Endothelial cell of umbilical vein (primary cell): ENCODE measurements around the gene CACNA2D3. TPM values are rescaled to one million over a fixed set of nuclear protein-coding genes. Genes with fewer than 3 reads are reported as not detected.

Experiments used
- BruUV-seq: library from RNA; stranded (reverse); fragments of 400-500 nt; replicated peaks from 2 replicates; lab custom pipeline; 2021; lab: Mats Ljungman, UMichigan
- CTCF ChIA-PET: fragments of 300-600, 350-600 bp; sonication (Branson Sonifier 250); formaldehyde crosslinking; loops from one replicate; lab custom pipeline; 2021; ENCODE audit warnings: antibody characterized with exemption, inconsistent platforms; lab: Charles Lee
- POLR2A ChIA-PET: fragments of 300-600, 350-600 bp; sonication (Branson Sonifier 250); formaldehyde crosslinking; loops from one replicate; lab custom pipeline; 2021; ENCODE audit warnings: antibody characterized with exemption, inconsistent platforms; lab: Charles Lee
- DNase-seq: peaks from one replicate; pipeline ENCODE4 v3.0.0-alpha.2; 2011; ENCODE audit warnings: low read depth, low spot score
- FAIRE-seq: peaks from 2 replicates; lab custom pipeline; 2011; peaks lifted over from hg19 to GRCh38; lab: Jason Lieb, UNC
- H2AFZ ChIP-seq: 2 replicates; pipeline ENCODE4 v1.6.0; 2012; ENCODE audit warnings: low read depth, low read length, control low read depth, inconsistent platforms
- H3K27ac ChIP-seq: 2 replicates; pipeline ENCODE4 v1.5.1; 2011; ENCODE audit warnings: low read depth, mild to moderate bottlenecking, control low read depth, low read length, moderate library complexity; ENCODE audit not compliant: insufficient read depth
- H3K27me3 ChIP-seq, 2 experiments: 2 replicates each; pipeline versions ENCODE4 v1.6.0 to v1.6.1; 2011; ENCODE audit warnings: low read length in 2 of 2, mixed read lengths in 1 of 2; ENCODE audit not compliant: control insufficient read depth in 2 of 2, insufficient read depth in 2 of 2
- H3K36me3 ChIP-seq, 2 experiments: 2 replicates in 1 of 2; 3 replicates in 1 of 2; pipeline ENCODE4 v1.5.1; 2011; ENCODE audit warnings: low read length in 2 of 2, mild to moderate bottlenecking in 1 of 2, moderate library complexity in 1 of 2; ENCODE audit not compliant: control insufficient read depth in 2 of 2, insufficient read depth in 2 of 2; ENCODE audit errors: extremely low read depth in 1 of 2
- H3K4me1 ChIP-seq: 3 replicates; pipeline ENCODE4 v1.5.1; 2011; ENCODE audit warnings: mild to moderate bottlenecking, low read length; ENCODE audit not compliant: control insufficient read depth, insufficient read depth; ENCODE audit errors: extremely low read depth
- H3K4me2 ChIP-seq: 2 replicates; pipeline ENCODE4 v1.6.1; 2011; ENCODE audit warnings: low read length, control low read depth, mixed read lengths; ENCODE audit not compliant: insufficient read depth
- H3K4me3 ChIP-seq, 3 experiments: fragments of 200-600 bp in 1 of 3; sonication (generic), shearing (Covaris generic) in 1 of 3; replicated peaks in 1 of 3; 2 replicates each; pipeline ENCODE4 v1.5.1; 2011 to 2016; ENCODE audit warnings: control low read depth in 3 of 3, low read length in 3 of 3, mild to moderate bottlenecking in 2 of 3, inconsistent platforms in 1 of 3, low read depth in 1 of 3, moderate library complexity in 1 of 3; ENCODE audit not compliant: insufficient read depth in 1 of 3
- H3K79me2 ChIP-seq: 2 replicates; pipeline ENCODE4 v1.6.0; 2012; ENCODE audit warnings: low read length, inconsistent platforms; ENCODE audit not compliant: control insufficient read depth, insufficient read depth
- H3K9ac ChIP-seq: replicated peaks from 2 replicates; pipeline ENCODE3; 2011; ENCODE audit warnings: low read length, control low read depth; ENCODE audit not compliant: insufficient read depth; ENCODE audit errors: extremely low read depth
- H3K9me1 ChIP-seq: replicated peaks from 3 replicates; pipeline ENCODE4 v1.6.0; 2011; ENCODE audit warnings: mild to moderate bottlenecking, low read length; ENCODE audit not compliant: control insufficient read depth, insufficient read depth; ENCODE audit errors: extremely low read depth
- H3K9me3 ChIP-seq: replicated peaks from 2 replicates; pipeline ENCODE4 v1.5.1; 2012; ENCODE audit warnings: low read length, inconsistent platforms; ENCODE audit not compliant: control insufficient read depth, insufficient read depth
- H4K20me1 ChIP-seq: replicated peaks from 2 replicates; pipeline ENCODE3; 2011; ENCODE audit warnings: mild to moderate bottlenecking, low read length; ENCODE audit not compliant: control insufficient read depth, insufficient read depth; ENCODE audit errors: extremely low read depth
- EZH2 ChIP-seq: IDR thresholded peaks from 2 replicates; pipeline ENCODE4 v1.6.1; 2012; ENCODE audit warnings: borderline replicate concordance, low read depth, mild to moderate bottlenecking, moderate library complexity, low read length, inconsistent platforms; ENCODE audit not compliant: severe bottlenecking
- FOS ChIP-seq: IDR thresholded peaks from 2 replicates; pipeline ENCODE4 v1.6.1; 2011; ENCODE audit warnings: mild to moderate bottlenecking, low read length, moderate library complexity, borderline replicate concordance; ENCODE audit not compliant: insufficient read depth
- GATA2 ChIP-seq: IDR thresholded peaks from 2 replicates; pipeline ENCODE4 v1.7.0; 2011; ENCODE audit warnings: low read depth, mild to moderate bottlenecking, moderate library complexity, mixed read lengths, low read length; ENCODE audit not compliant: insufficient read length, insufficient read depth
- JUN ChIP-seq: IDR thresholded peaks from 2 replicates; pipeline ENCODE4 v1.6.1; 2011; ENCODE audit warnings: borderline replicate concordance, low read depth; ENCODE audit not compliant: insufficient read length, insufficient read depth
- MYC ChIP-seq: IDR thresholded peaks from one replicate; pipeline ENCODE4 v1.6.1; 2011; ENCODE audit warnings: mild to moderate bottlenecking, low read depth, low read length
- POLR2A ChIP-seq: IDR thresholded peaks from 2 replicates; pipeline ENCODE4 v1.6.1; 2012; ENCODE audit warnings: low read depth, mild to moderate bottlenecking, control low read depth, low read length
- POLR2AphosphoS5 ChIP-seq: IDR thresholded peaks from 2 replicates; pipeline ENCODE4 v1.6.1; 2012; ENCODE audit warnings: low read depth, mild to moderate bottlenecking, control low read depth, low read length, moderate library complexity; ENCODE audit not compliant: insufficient read depth
- dilution Hi-C: fragments of 300-500 bp; cut with MboI; formaldehyde crosslinking; loops from one replicate; pipeline ENCODE4 v1.15.0; 2019; ENCODE audit warnings: low sequenced_read_pairs; ENCODE audit not compliant: extremely low pct_ligation_motif_present
- intact Hi-C: fragments of 100-400 bp; cut with micrococcal nuclease; formaldehyde crosslinking; loops from one replicate; pipeline ENCODE4 v1.10.0; 2022
- polyA plus RNA-seq, 4 experiments: library from polyadenylated mRNA; depleted of rRNA in 3 of 4; stranded (reverse) in 3 of 4; unstranded in 1 of 4; fragments of >200 nt; gene quantifications; 2 replicates each; pipeline versions ENCODE4 v1.2.1 to v1.2.3, GENCODE V29; 2011 to 2012; ENCODE audit warnings: missing spikeins in 1 of 4
- total RNA-seq: library from RNA; stranded (reverse); gene quantifications from 2 replicates; pipeline ENCODE4 v1.2.3, GENCODE V29; 2021
- TF ChIP-seq, protein P1 (sequence below): IDR thresholded peaks from 2 replicates; pipeline ENCODE4 v1.6.1; 2011; ENCODE audit not compliant: insufficient read depth, insufficient read length
- TF ChIP-seq, protein P2 (sequence below), 2 donors: IDR thresholded peaks; 1 replicate in 1 of 2; 2 replicates in 1 of 2; pipeline ENCODE4 v1.5.1; 2011; ENCODE audit warnings: low read length in 2 of 2, mild to moderate bottlenecking in 2 of 2, moderate library complexity in 2 of 2, control low read depth in 1 of 2, inconsistent platforms in 1 of 2, low read depth in 1 of 2; ENCODE audit not compliant: insufficient read depth in 1 of 2; ENCODE audit errors: extremely low read depth in 1 of 2

CACNA2D3 gene
- total and polyA plus RNA-seq, 2 donors (not counting 3 experiments of a cell fraction or from before 2014, with no cell fraction given), result not detected

DNA sequence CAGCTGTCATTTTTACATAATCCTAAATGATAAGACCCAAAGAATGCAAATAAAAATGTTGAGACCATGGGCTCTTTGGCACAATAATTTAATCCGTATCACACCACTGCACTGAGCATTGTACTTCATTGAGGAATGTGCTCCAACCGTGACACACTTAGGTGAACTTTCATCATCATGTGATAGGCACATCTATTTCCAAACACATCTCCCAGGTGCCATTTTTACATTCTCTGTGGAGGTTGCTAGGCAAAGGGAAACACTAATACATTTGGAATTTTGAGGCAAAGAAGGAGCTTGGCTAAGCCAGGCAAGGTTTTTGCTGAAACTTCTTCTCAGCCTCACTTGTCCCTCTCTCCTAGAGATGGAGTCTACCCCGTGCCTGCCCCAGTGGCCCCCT is 736.8 kb downstream of the CACNA2D3 start:
- Histone ChIP-seq H3K4me2 (no peak overlapping the region), H3K27ac (no peak overlapping the region), H3K9me1 (no peaks in the 10 kb centered on the region), H3K4me1 (no peaks in the 10 kb centered on the region), H3K9ac (no peak overlapping the region), H3K36me3 (no peaks in the 10 kb centered on the region), H2AFZ (no peak overlapping the region), H4K20me1 (no peaks in the 10 kb centered on the region), H3K4me3 (no peak overlapping the region), H3K79me2 (no peaks in the 10 kb centered on the region), H3K27me3 (no peaks in the 10 kb centered on the region), H3K9me3 (no peaks in the 10 kb centered on the region)
- CTCF ChIA-PET, result interaction anchor here (1.2 kb wide), 1 partner anchor 1392 kb away, joined by 4 read pairs; no protein-coding TSS in a partner anchor
- POLR2A ChIA-PET, result no interaction called here
- dilution Hi-C loops, result no loop called here
- FAIRE-seq, result no peak
- no peak for TF ChIP-seq MYC
- TF ChIP-seq POLR2AphosphoS5, result no peak
- TF ChIP-seq JUN, result no peak
- BruUV-seq, result no TSS peak
- intact Hi-C loops, result loop anchor here (10.0 kb wide), 2 partner anchors 856 to 1036 kb away; no protein-coding TSS in a partner anchor
- no peak for DNase-seq

GRCh38 chr3:54861248-54862067 is 739.1 kb downstream of the CACNA2D3 start:
- H3K27me3 ChIP-seq, result no peaks in the 10 kb centered on the region
- no peak for DNase-seq
- no peaks in the 10 kb centered on the region for H3K79me2 ChIP-seq
- no peaks in the 10 kb centered on the region for H3K4me1 ChIP-seq
- TF ChIP-seq GATA2 (no peak), MYC (no peak), POLR2A (no peak), JUN (no peak), POLR2AphosphoS5 (no peak), FOS (no peak), EZH2 (no peak)
- TF ChIP-seq, protein P1, sequence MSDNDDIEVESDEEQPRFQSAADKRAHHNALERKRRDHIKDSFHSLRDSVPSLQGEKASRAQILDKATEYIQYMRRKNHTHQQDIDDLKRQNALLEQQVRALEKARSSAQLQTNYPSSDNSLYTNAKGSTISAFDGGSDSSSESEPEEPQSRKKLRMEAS, result no peak
- TF ChIP-seq, protein P2, sequence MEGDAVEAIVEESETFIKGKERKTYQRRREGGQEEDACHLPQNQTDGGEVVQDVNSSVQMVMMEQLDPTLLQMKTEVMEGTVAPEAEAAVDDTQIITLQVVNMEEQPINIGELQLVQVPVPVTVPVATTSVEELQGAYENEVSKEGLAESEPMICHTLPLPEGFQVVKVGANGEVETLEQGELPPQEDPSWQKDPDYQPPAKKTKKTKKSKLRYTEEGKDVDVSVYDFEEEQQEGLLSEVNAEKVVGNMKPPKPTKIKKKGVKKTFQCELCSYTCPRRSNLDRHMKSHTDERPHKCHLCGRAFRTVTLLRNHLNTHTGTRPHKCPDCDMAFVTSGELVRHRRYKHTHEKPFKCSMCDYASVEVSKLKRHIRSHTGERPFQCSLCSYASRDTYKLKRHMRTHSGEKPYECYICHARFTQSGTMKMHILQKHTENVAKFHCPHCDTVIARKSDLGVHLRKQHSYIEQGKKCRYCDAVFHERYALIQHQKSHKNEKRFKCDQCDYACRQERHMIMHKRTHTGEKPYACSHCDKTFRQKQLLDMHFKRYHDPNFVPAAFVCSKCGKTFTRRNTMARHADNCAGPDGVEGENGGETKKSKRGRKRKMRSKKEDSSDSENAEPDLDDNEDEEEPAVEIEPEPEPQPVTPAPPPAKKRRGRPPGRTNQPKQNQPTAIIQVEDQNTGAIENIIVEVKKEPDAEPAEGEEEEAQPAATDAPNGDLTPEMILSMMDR (IDR thresholded peaks at IDR 0.05; ENCODE audit: extremely low read depth in 1 of 2, insufficient read depth in 1 of 2, low read depth in 1 of 2, low read length in 2 of 2), result no peak
- no peak overlapping the region for H3K9ac ChIP-seq
- H4K20me1 ChIP-seq, result no peaks in the 10 kb centered on the region
- H3K4me3 ChIP-seq, result no peak overlapping the region
- intact Hi-C loops, result no loop called here
- no peaks in the 10 kb centered on the region for H3K36me3 ChIP-seq
- CTCF ChIA-PET, result interaction anchor here (1.4 kb wide), 1 partner anchor 1633 kb away, joined by 3 read pairs; no protein-coding TSS in a partner anchor
- H3K4me2 ChIP-seq, result no peak overlapping the region
- dilution Hi-C loops, result no loop called here
- no peak overlapping the region for H3K27ac ChIP-seq
- no peak overlapping the region for H2AFZ ChIP-seq
- no TSS peak for BruUV-seq
- no peaks in the 10 kb centered on the region for H3K9me3 ChIP-seq
- POLR2A ChIA-PET, result no interaction called here
- H3K9me1 ChIP-seq, result no peaks in the 10 kb centered on the region
- no peak for FAIRE-seq
